Smooth muscle cell (in vitro differentiated cells): ENCODE results near the gene PRKCB. TPM values are rescaled to one million over a fixed set of nuclear protein-coding genes. Genes with fewer than 3 reads are reported as not detected.

Source experiments
- DNase-seq: peaks from one replicate; lab custom pipeline; 2025; ENCODE audit not compliant: unreplicated experiment; lab: John Stamatoyannopoulos, UW
- H2AFZ ChIP-seq: fragments of 200-600 bp; sonication (generic); 2 replicates; pipeline ENCODE4 v1.6.0; 2016; ENCODE audit warnings: antibody characterized with exemption, low read depth, mild to moderate bottlenecking
- H3F3A ChIP-seq: fragments of 200-600 bp; sonication (generic); 2 replicates; pipeline ENCODE4 v1.6.0; 2017; ENCODE audit warnings: antibody characterized with exemption, low read depth
- H3K27ac ChIP-seq: fragments of 200-600 bp; sonication (generic); 2 replicates; pipeline ENCODE4 v1.5.1; 2016; ENCODE audit warnings: low read depth, mild to moderate bottlenecking
- H3K27me3 ChIP-seq: fragments of 200-600 bp; sonication (generic); 2 replicates; pipeline ENCODE4 v1.6.1; 2016; ENCODE audit warnings: low read depth, mild to moderate bottlenecking
- H3K36me3 ChIP-seq: fragments of 200-600 bp; sonication (generic); 2 replicates; pipeline ENCODE4 v1.5.1; 2016; ENCODE audit warnings: low read depth
- H3K4me1 ChIP-seq: fragments of 200-600 bp; sonication (generic); 2 replicates; pipeline ENCODE4 v1.5.1; 2016; ENCODE audit warnings: low read depth
- H3K4me2 ChIP-seq: fragments of 200-600 bp; sonication (generic); 2 replicates; pipeline ENCODE4 v1.6.0; 2016; ENCODE audit warnings: mild to moderate bottlenecking
- H3K4me3 ChIP-seq: fragments of 200-600 bp; sonication (generic); 2 replicates; pipeline ENCODE4 v1.5.1; 2016; ENCODE audit warnings: mild to moderate bottlenecking
- H3K79me2 ChIP-seq: fragments of 200-600 bp; sonication (generic); 2 replicates; pipeline ENCODE4 v1.6.0; 2016; ENCODE audit warnings: low read depth, mild to moderate bottlenecking
- H3K9ac ChIP-seq: fragments of 200-600 bp; sonication (generic); 2 replicates; pipeline ENCODE4 v1.6.0; 2016; ENCODE audit warnings: low read depth
- H3K9me3 ChIP-seq: fragments of 200-600 bp; sonication (generic); replicated peaks from 2 replicates; pipeline ENCODE4 v1.5.1; 2016; ENCODE audit warnings: low read depth
- H4K20me1 ChIP-seq: fragments of 200-600 bp; sonication (generic); 2 replicates; pipeline ENCODE4 v1.6.0; 2016; ENCODE audit warnings: low read depth
- WGBS: methylation state at CpG from one replicate; pipeline ENCODE4 v1.1.7; 2016; ENCODE audit warnings: low lambda C conversion rate; 5-methylcytosine and 5-hydroxymethylcytosine counted together
- polyA plus RNA-seq: library from polyadenylated mRNA; unstranded; fragments of >200 nt; fragmentation: Nextera tagmentation; extraction: Ambion mirVana; gene quantifications from 2 replicates; pipeline ENCODE4 v1.2.1, GENCODE V29; 2016
- total RNA-seq: library from RNA; depleted of rRNA; stranded (reverse); fragments of >200 nt; gene quantifications from 2 replicates; pipeline ENCODE4 v1.2.3, GENCODE V29; 2014
- TF ChIP-seq, protein P1 (sequence below): fragments of 200-600 bp; sonication (generic); IDR thresholded peaks from 2 replicates; pipeline ENCODE4 v1.5.1; 2017; ENCODE audit warnings: borderline replicate concordance, mild to moderate bottlenecking, antibody characterized with exemption; ENCODE audit not compliant: insufficient read depth, poor library complexity, severe bottlenecking

Gene PRKCB
- total and polyA plus RNA-seq, 2 experiments from 2014 or later: 0.36 TPM; not detected in 1

DNA sequence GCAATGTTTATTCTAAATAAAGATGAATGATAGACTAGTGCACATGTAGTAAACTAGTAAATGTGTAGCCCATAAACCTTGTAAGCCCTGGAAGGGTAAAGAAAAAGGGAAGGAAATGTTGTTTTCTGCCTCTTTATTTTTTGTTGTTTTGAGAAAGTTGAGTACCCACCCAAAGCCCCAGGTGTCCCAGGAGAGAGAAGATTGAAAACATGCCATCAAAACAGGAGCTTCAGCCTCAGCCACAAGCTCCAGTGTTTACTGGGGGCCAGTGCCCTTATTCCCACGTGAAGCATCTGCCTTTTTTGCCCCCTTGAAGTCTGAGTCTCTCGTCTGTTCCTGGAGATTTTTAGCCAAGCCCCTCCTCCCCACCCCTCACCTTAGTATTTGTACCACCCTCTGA is 121.5 kb downstream of the PRKCB start:
- no peak overlapping the region for H3K9ac ChIP-seq
- no peaks in the 10 kb centered on the region for H3K9me3 ChIP-seq
- no peak overlapping the region for H2AFZ ChIP-seq
- H3K4me1 ChIP-seq: peaks cover 6% of the 10 kb centered on the region
- no peaks in the 10 kb centered on the region for H4K20me1 ChIP-seq
- H3K27me3 ChIP-seq: peaks cover 25% of the 10 kb centered on the region
- no peak overlapping the region for H3K27ac ChIP-seq
- peaks cover under 1% of the 10 kb centered on the region for H3F3A ChIP-seq
- no peaks in the 10 kb centered on the region for H3K79me2 ChIP-seq
- 57% methylated on average over 2 of the region's 2 CpGs for WGBS
- no peaks in the 10 kb centered on the region for H3K36me3 ChIP-seq
- H3K4me3 ChIP-seq: no peak overlapping the region
- TF ChIP-seq, protein P1, sequence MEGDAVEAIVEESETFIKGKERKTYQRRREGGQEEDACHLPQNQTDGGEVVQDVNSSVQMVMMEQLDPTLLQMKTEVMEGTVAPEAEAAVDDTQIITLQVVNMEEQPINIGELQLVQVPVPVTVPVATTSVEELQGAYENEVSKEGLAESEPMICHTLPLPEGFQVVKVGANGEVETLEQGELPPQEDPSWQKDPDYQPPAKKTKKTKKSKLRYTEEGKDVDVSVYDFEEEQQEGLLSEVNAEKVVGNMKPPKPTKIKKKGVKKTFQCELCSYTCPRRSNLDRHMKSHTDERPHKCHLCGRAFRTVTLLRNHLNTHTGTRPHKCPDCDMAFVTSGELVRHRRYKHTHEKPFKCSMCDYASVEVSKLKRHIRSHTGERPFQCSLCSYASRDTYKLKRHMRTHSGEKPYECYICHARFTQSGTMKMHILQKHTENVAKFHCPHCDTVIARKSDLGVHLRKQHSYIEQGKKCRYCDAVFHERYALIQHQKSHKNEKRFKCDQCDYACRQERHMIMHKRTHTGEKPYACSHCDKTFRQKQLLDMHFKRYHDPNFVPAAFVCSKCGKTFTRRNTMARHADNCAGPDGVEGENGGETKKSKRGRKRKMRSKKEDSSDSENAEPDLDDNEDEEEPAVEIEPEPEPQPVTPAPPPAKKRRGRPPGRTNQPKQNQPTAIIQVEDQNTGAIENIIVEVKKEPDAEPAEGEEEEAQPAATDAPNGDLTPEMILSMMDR: no peak
- DNase-seq: no peak
- H3K4me2 ChIP-seq: no peak overlapping the region

DNA sequence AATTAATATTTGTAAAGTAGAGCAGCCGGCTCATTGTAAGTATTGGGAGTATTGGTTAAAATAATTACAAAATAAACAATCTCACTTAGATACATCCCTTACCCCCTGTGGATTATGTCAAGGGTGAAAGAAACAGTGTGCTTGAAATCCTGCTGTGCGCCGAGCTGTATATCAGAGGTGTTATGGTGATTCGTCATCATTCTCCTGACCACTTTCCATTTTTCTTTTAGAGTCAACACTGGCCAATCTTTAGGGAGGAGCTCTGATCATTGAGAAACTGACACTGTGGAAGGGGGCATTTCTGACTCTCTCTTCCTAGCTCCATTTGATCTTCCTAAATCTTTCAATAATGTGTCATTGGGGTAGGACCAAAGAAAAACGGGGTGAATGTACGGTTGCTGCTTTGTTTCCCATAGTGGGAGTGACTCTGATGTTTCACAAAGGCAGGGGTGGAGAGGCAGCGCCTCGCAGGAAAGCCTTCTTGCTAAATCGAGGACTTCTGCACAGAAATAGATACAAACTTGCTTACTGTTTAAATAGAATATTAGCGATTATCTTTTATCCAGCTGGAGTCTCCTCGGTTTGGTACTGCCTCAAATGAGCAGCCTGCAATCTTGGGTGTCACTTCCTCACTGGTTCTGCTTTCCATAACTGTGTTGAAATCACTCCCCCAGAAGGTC is 123.4 kb downstream of the PRKCB start:
- WGBS: 86% methylated on average over 11 of the region's 11 CpGs
- no peaks in the 10 kb centered on the region for H3K9me3 ChIP-seq

DNA sequence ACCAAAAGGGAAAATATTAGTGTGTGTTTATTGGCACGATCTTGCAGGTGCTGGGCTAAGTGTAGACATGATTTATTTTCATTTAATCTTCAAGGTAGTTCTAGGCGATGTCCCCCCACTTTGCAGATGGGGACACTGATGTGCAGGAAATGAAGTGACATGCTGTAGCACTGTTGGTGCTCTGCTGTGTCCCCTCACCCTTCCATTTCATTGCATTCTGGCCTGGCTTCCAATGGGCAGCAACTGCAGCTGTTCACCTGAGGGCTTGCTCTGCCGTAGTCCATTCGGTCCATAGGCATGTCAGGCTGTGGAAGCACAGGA is 123.9 kb downstream of the PRKCB start:
- H3F3A ChIP-seq: no peaks in the 10 kb centered on the region
- WGBS: 84% methylated on average over 4 of the region's 4 CpGs
- no peaks in the 10 kb centered on the region for H3K4me1 ChIP-seq
- no peak overlapping the region for H2AFZ ChIP-seq
- H3K36me3 ChIP-seq: no peaks in the 10 kb centered on the region
- no peak overlapping the region for H3K9ac ChIP-seq
- H3K4me2 ChIP-seq: no peak overlapping the region
- H3K79me2 ChIP-seq: no peaks in the 10 kb centered on the region
- no peaks in the 10 kb centered on the region for H3K9me3 ChIP-seq
- TF ChIP-seq, protein P1: no peak
- no peak for DNase-seq
- H3K27me3 ChIP-seq: peaks cover 27% of the 10 kb centered on the region
- no peaks in the 10 kb centered on the region for H4K20me1 ChIP-seq
- no peak overlapping the region for H3K4me3 ChIP-seq
- H3K27ac ChIP-seq: no peak overlapping the region

More for the DNA sequence above, 123.4 kb downstream of the PRKCB start:
- Histone ChIP-seq H3F3A (no peaks in the 10 kb centered on the region), H3K79me2 (no peaks in the 10 kb centered on the region), H3K4me1 (no peaks in the 10 kb centered on the region), H3K27me3 (peaks cover 27% of the 10 kb centered on the region), H3K9ac (no peak overlapping the region), H3K36me3 (no peaks in the 10 kb centered on the region), H3K27ac (no peak overlapping the region), H2AFZ (no peak overlapping the region), H3K4me2 (no peak overlapping the region), H3K4me3 (no peak overlapping the region), H4K20me1 (no peaks in the 10 kb centered on the region)
- no peak for DNase-seq
- TF ChIP-seq, protein P1: no peak
